Large intestine (tissue), 3 donors: ENCODE results near the gene ADAMTS3. TPM values are rescaled to one million over a fixed set of nuclear protein-coding genes. Genes with fewer than 3 reads are reported as not detected.

Experiments
- DNase-seq, 2 donors: peaks; one replicate each; pipeline versions ENCODE4 v3.0.0 to v3.0.0-alpha.2; 2013
- H3K27ac ChIP-seq: one replicate; pipeline ENCODE4 v1.5.1; 2013; ENCODE audit warnings: low read length
- H3K27me3 ChIP-seq: 2 replicates; pipeline ENCODE4 v1.6.1; 2013; ENCODE audit warnings: low read length; ENCODE audit not compliant: control insufficient read depth, insufficient read depth
- H3K36me3 ChIP-seq: 2 replicates; pipeline ENCODE4 v1.6.1; 2013; ENCODE audit warnings: low read length; ENCODE audit not compliant: control insufficient read depth, insufficient read depth
- H3K4me1 ChIP-seq: one replicate; pipeline ENCODE4 v1.6.1; 2013; ENCODE audit warnings: low read length; ENCODE audit not compliant: control insufficient read depth, insufficient read depth
- H3K4me3 ChIP-seq: one replicate; pipeline ENCODE4 v1.5.1; 2013; ENCODE audit warnings: low read length
- H3K9me3 ChIP-seq: one replicate; pipeline ENCODE4 v1.6.1; 2013; ENCODE audit warnings: mild to moderate bottlenecking, low read depth, low read length, moderate library complexity; ENCODE audit not compliant: control insufficient read depth
- WGBS: methylation state at CpG from one replicate; pipeline ENCODE4 v1.1.5; 2013; ENCODE audit warnings: low lambda C conversion rate; ENCODE audit not compliant: insufficient coverage; 5-methylcytosine and 5-hydroxymethylcytosine counted together
- polyA plus RNA-seq: library from polyadenylated mRNA; unstranded; fragments of 120-200 nt; gene quantifications from one replicate; pipeline ENCODE4 v1.2.1, GENCODE V29; 2013

Gene ADAMTS3
- polyA plus RNA-seq, 1 donor = 2.2 TPM

GRCh38 chr4:72358483-72358882, 210.5 kb downstream of the ADAMTS3 start:
- WGBS = no CpG with 5 or more reads among the region's 2 CpGs

GRCh38 chr4:72357908-72358307, 211.1 kb downstream of the ADAMTS3 start:
- no peak for DNase-seq
- no peaks in the 10 kb centered on the region for H3K4me1 ChIP-seq
- WGBS = 80% methylated on average over 1 of the region's 1 CpG
- no peaks in the 10 kb centered on the region for H3K9me3 ChIP-seq
- H3K4me3 ChIP-seq = no peak overlapping the region
- H3K27ac ChIP-seq = no peak overlapping the region
- no peaks in the 10 kb centered on the region for H3K36me3 ChIP-seq
- H3K27me3 ChIP-seq = no peaks in the 10 kb centered on the region

More at GRCh38 chr4:72358483-72358882, 210.5 kb downstream of the ADAMTS3 start:
- no peaks in the 10 kb centered on the region for H3K9me3 ChIP-seq
- H3K27me3 ChIP-seq = no peaks in the 10 kb centered on the region
- H3K36me3 ChIP-seq = no peaks in the 10 kb centered on the region
- no peak for DNase-seq
- no peak overlapping the region for H3K4me3 ChIP-seq
- no peaks in the 10 kb centered on the region for H3K4me1 ChIP-seq
- no peak overlapping the region for H3K27ac ChIP-seq

GRCh38 chr4:72352711-72353110, 216.3 kb downstream of the ADAMTS3 start:
- 67% methylated on average over 3 of the region's 4 CpGs for WGBS
- DNase-seq = no peak

GRCh38 chr4:72351521-72351920, 217.5 kb downstream of the ADAMTS3 start:
- no peak overlapping the region for H3K27ac ChIP-seq
- no peaks in the 10 kb centered on the region for H3K4me1 ChIP-seq
- no peak overlapping the region for H3K4me3 ChIP-seq
- 57% methylated on average over 2 of the region's 2 CpGs for WGBS
- no peaks in the 10 kb centered on the region for H3K27me3 ChIP-seq
- no peak for DNase-seq
- H3K36me3 ChIP-seq = no peaks in the 10 kb centered on the region
- H3K9me3 ChIP-seq = no peaks in the 10 kb centered on the region

More at GRCh38 chr4:72352711-72353110, 216.3 kb downstream of the ADAMTS3 start:
- no peak overlapping the region for H3K4me3 ChIP-seq
- H3K27ac ChIP-seq = no peak overlapping the region
- no peaks in the 10 kb centered on the region for H3K36me3 ChIP-seq
- H3K27me3 ChIP-seq = no peaks in the 10 kb centered on the region
- H3K4me1 ChIP-seq = no peaks in the 10 kb centered on the region
- H3K9me3 ChIP-seq = no peaks in the 10 kb centered on the region

- no peak for DNase-seq
- H3K36me3 ChIP-seq = no peaks in the 10 kb centered on the region
- no peak overlapping the region for H3K27ac ChIP-seq
- no peak overlapping the region for H3K4me3 ChIP-seq
- no peaks in the 10 kb centered on the region for H3K4me1 ChIP-seq
- H3K9me3 ChIP-seq = no peaks in the 10 kb centered on the region
- H3K27me3 ChIP-seq = no peaks in the 10 kb centered on the region
These were observed 220.3 kb downstream of the ADAMTS3 start for GRCh38 chr4:72348701-72349100.

- H3K27me3 ChIP-seq = no peaks in the 10 kb centered on the region
- no peaks in the 10 kb centered on the region for H3K4me1 ChIP-seq
- no peaks in the 10 kb centered on the region for H3K9me3 ChIP-seq
- DNase-seq = no peak
- no peak overlapping the region for H3K4me3 ChIP-seq
- no peaks in the 10 kb centered on the region for H3K36me3 ChIP-seq
- H3K27ac ChIP-seq = no peak overlapping the region
These were observed 224.6 kb downstream of the ADAMTS3 start for GRCh38 chr4:72344418-72344817.

- no peaks in the 10 kb centered on the region for H3K4me1 ChIP-seq
These were observed 227.6 kb downstream of the ADAMTS3 start for GRCh38 chr4:72341432-72341820.

GRCh38 chr4:72340803-72341431, 228.1 kb downstream of the ADAMTS3 start:
- no peaks in the 10 kb centered on the region for H3K27me3 ChIP-seq
- WGBS = 83% methylated on average over 1 of the region's 1 CpG
- DNase-seq = no peak
- no peak overlapping the region for H3K27ac ChIP-seq
- no peaks in the 10 kb centered on the region for H3K9me3 ChIP-seq
- no peak overlapping the region for H3K4me3 ChIP-seq
- H3K36me3 ChIP-seq = no peaks in the 10 kb centered on the region
- no peaks in the 10 kb centered on the region for H3K4me1 ChIP-seq

More at GRCh38 chr4:72341432-72341820, 227.6 kb downstream of the ADAMTS3 start:
- Histone ChIP-seq H3K27me3 (no peaks in the 10 kb centered on the region), H3K36me3 (no peaks in the 10 kb centered on the region), H3K9me3 (no peaks in the 10 kb centered on the region), H3K4me3 (no peak overlapping the region), H3K27ac (no peak overlapping the region)
- DNase-seq = no peak
- 60% methylated on average over 1 of the region's 2 CpGs for WGBS

- Histone ChIP-seq H3K4me1 (no peaks in the 10 kb centered on the region), H3K4me3 (no peak overlapping the region), H3K36me3 (no peaks in the 10 kb centered on the region), H3K27ac (no peak overlapping the region), H3K27me3 (no peaks in the 10 kb centered on the region), H3K9me3 (no peaks in the 10 kb centered on the region)
- DNase-seq = no peak
- no CpG with 5 or more reads among the region's 1 CpG for WGBS
These were observed 231.0 kb downstream of the ADAMTS3 start for GRCh38 chr4:72338060-72338459.

GRCh38 chr4:72330381-72330780, 238.6 kb downstream of the ADAMTS3 start:
- WGBS = 100% methylated on average over 1 of the region's 1 CpG

More at GRCh38 chr4:72330381-72330780, 238.6 kb downstream of the ADAMTS3 start:
- no peak for DNase-seq
- no peaks in the 10 kb centered on the region for H3K9me3 ChIP-seq
- H3K36me3 ChIP-seq = no peaks in the 10 kb centered on the region
- no peaks in the 10 kb centered on the region for H3K4me1 ChIP-seq
- no peak overlapping the region for H3K27ac ChIP-seq
- no peaks in the 10 kb centered on the region for H3K27me3 ChIP-seq
- H3K4me3 ChIP-seq = no peak overlapping the region
